HK-2 (cell line): ENCODE results near the gene CHD9.
"Not testable (repeated sequence)": the region's sequence is repeated elsewhere in the genome, so short reads cannot be mapped to it uniquely, and the experiment has no call there.

Source experiments
- DNase-seq: peaks from one replicate; pipeline ENCODE4 v3.0.0-alpha.2; 2018; ENCODE audit not compliant: unreplicated experiment

Gene CHD9

DNA sequence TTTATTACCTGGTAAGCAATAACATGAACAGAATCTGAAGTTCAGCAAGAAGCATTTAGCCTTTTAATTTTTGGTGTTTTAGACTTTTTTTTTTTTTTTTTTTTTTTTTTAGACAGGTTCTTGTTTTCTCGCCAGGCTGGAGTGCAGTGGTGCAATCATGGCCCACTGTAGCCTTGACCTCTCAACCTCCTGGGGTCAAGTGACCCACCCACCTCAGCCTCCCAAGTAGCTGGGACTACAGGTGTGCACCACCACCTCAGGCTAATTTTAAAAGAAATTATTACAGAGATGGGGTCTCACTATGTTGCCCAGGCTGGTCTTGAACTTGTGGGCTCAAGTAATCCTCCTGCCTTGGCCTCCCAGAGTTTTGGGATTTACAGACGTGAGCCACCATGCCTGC is 206.5 kb downstream of the CHD9 start:
- no peak for DNase-seq

DNA sequence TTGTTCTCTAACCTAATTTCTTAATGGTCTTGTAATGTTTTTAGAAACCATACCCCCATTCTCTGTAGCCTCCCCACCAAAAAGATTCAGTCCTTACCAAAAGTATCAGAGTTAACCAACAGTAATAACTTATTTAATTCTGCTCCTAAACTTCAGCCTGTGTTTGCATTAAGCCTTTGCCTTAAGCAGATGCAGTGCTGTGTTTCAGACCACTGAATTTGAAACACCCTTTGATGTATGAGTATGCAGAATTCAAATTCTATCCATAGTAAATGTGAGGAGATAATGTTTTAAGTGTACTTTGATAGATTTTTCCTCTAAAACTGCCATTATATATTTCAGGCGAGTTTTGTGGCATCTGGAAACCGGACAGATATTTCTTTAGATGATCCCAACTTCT is 207.9 kb downstream of the CHD9 start:
- DNase-seq, result no peak

DNA sequence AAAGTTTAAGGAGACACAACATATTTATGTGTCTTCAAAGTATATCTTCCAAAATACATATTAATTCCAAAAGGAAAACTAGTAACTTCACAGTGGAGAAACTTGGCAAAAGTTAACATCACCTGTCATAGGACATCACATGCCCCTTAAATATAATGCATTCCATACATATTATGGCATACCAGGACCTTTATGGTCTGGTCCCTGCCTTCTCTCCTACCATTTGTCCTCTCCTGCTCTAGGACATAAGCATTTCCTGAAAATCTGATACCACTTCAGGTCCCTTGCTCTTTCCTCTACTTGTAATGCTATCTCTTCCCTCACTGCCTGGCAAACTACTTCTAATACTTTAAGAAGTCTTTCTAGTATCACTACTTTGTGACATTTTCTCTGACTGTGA is 211.4 kb downstream of the CHD9 start:
- DNase-seq, result no peak

DNA sequence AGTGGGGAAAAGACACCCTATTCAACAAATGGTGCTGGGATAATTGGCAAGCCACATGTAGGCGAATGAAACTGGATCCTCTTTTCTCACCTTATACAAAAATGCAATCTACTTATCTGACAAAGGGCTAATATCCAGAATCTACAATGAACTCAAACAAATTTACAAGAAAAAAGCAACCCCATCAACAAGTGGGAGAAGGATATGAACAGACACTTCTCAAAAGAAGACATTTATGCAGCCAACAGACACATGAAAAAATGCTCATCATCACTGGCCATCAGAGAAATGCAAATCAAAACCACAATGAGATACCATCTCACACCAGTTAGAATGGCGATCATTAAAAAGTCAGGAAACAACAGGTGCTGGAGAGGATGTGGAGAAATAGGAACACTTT is 223.7 kb downstream of the CHD9 start:
- not testable (repeated sequence) for DNase-seq

DNA sequence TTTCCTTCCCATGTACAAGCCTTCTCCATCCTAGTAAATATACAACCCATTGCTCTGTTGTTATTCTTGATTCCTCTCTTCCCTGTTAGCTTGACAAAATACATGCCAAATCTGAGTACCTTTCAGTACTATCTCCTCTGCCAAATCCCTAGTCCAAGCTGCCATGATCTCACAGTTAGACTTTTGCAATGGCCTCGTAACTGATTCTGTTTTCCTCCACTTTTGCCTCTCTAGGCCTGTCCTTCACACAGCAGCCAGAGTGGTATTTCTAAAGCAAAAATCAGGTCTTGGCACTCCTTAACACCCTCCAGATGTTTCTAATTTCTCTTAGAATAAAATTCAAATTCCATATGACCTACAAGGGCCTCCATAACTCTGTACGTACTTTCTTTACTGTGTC is 226.5 kb downstream of the CHD9 start:
- DNase-seq, result no peak

DNA sequence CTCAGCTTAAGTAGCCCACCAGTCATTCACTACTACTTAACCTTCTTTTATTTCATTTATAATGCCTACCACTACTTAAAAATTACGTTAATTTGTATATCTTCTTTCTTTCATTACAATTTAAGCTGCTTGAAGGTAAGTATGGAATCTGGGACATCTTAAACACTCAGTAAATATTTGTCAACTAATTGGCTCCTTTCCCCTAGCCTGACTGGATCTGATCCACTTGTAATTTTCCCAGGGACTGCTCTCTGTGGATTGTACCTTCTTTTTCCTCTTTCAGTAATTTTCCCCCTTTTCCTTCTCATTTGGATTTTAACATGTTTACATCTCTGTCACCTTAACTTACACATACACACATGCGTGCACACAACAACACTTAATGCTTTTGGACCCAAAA is 227.1 kb downstream of the CHD9 start:
- no peak for DNase-seq

DNA sequence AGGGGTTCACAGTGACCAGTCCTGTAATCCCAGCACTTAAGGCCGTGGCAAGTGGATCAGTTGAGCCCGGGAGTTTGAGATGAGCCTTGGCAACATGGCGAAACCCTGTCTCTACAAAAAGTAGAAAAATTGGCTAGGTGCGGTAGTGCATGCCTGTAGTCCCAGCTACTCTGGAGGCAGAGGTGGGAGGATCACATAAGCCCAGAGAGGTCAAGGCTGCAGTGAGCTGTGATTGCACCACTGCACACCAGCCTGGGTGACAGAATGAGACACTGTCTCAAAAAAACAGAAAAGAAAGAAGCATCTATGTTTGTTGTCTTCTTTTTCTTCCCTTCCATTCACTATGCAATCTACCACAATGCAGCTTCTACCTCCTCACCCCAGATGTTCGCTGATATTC is 227.5 kb downstream of the CHD9 start:
- DNase-seq, result no peak

DNA sequence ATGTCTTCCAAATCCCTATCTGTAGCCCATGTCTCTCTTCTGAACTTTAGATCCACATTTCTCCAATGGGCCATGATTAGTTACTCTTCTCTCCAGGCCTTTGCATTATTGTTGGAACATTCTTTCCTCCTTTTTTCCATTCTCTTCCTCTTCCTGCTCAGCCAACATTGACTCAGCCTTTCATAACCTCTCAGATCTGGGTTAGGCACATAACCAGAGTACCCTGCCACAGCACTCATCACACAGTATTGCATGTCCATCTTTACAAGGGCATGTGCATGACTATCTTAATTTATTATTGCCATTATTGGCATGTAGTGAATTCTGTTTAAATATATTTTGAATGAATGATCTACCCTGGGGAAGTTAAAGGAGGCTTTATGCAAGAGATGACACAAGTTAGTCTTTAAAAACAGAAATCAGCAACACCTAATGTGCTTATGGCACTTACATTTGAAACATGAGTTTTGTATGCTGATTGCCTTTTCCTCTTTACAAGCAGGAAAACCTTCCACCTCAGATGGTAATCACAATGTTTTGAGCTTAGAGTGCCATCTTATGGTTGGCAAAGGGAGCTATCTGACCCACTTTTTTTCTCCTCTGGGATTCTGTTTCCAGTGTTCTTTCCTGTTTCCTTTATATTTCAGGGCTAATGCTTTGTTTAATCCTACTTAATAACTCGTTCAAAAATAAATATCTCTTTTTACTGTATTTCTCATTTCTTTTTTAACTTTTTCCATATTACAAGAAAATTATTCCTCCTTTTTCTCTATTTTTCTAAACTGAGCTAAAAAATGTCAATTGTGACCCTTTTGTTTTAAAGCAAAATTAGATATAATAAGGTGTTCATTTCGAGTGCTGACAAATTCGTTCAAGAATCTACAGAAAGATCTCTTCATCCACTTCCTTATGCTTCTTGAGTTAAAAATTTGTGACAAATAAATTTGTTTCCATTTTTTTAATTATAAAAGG is 228.5 kb downstream of the CHD9 start:
- DNase-seq, result no peak

DNA sequence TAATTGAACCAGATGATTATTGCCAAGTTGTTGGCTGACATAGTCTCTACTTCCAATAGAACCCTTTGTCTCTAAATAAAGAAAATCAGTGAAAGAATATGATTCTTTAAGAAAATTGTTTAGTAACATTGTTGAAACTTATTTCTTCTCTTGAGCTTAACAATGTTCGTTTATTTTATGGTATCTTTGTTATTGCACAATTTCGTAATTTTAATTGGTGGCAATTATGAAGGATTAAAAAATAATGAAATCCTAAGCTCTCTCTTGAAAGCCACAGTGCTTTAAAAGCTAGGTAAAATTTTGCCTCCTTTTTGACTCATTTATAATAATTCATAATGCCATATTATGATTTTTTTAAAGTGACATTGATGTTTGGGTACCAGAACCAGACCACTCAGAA is 230.4 kb downstream of the CHD9 start:
- DNase-seq, result no peak

DNA sequence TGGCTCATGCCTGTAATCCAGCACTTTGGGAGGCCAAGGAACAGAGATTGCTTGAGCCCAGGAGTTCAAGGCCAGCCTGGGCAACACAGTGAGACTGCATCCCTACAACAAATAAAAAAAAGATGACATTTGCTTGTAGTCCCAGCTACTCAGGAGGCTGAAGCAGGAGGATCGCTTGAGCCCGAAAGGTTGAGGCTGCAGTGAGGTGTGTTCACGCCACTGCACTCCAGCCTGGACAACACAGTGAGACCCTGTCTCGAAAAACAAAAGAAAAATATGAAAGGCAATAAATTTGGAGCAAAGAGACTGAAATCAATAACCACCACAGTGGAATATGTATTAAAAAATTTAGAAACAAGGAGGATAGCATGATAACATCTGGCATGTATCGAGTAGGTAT is 235.7 kb downstream of the CHD9 start:
- DNase-seq, result no peak

DNA sequence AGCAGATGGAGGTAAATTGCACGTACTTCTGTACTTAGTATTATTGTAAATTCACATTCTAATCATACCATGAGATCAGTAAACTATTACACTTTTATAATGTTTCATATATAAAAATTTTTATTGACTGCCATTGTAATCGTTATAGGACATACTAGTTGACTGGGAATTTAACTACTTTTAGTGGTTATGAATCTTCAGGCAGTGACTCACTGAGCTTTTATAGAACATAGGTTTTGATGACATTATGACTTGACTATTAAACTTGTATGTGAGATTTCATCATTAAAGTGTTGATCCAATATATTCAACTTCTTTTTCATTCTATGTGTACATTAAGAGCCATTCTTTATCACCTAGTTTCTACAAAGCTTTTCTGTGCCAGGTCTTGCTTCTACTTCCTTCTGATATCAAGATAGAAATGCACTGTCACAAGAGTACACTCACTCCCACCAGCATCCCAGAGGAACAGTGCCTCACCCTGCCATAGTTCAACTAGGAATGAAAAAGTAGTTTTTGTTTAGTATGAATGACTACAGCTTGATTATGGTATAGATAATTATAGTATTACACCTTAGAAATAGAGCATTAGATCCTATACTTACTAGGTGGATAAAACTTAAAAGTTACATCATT is 237.1 kb downstream of the CHD9 start:
- no peak for DNase-seq

DNA sequence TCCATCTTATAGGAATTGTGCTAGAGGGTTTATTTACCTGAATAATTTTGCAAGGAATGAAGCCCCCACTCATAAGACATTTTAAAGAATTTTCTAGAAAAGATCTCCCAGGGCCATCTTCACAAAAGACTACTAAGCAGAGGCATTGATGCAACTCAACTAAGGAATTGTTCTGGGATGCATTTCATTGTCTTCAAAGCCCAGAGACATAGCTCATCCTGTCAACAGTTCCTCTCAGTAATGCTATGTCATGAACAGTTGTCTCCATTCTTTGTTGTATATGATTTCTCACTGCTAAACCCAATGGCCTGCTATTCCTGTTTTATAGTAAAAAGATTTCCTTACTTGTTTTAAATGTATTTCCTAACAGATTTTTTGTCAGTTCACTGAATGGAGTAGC is 242.7 kb downstream of the CHD9 start:
- DNase-seq, result no peak

DNA sequence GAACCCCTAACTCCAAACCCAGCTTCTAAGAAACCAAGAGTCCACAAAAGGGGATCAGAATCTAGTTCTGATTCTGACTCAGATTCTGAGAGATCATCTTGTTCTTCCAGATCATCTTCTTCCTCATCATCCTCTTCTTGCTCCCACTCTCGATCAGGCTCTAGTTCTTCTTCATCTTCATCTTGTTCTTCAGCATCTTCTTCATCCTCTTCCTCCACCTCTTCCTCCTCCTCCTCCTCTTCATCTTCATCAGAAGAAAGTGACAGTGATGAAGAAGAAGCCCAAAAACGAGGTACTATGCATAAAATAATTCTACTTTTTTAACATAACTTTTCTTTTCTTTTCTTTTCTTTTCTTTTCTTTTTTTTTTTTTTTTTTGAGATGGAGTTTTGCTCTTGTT is 249.5 kb downstream of the CHD9 start:
- DNase-seq, result no peak

DNA sequence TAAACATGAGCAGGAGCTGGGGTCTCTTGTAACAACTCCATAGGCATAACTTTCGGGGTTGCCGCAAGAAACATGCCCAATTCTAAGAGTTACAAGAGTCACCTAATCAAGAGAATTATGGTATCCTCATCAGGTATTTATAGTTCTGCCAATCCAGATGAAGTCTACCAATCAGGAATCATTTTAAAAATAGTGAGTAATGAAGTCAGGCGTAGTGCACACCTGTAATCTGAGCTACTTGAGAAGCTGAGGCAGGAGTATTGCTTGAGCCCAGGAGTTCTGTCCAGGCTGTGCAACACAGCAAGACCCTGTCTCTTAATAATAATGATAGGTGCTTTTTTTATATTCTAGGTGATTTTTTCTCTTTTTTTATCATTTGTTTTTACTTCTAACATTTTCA is 251.0 kb downstream of the CHD9 start:
- DNase-seq, result no peak

DNA sequence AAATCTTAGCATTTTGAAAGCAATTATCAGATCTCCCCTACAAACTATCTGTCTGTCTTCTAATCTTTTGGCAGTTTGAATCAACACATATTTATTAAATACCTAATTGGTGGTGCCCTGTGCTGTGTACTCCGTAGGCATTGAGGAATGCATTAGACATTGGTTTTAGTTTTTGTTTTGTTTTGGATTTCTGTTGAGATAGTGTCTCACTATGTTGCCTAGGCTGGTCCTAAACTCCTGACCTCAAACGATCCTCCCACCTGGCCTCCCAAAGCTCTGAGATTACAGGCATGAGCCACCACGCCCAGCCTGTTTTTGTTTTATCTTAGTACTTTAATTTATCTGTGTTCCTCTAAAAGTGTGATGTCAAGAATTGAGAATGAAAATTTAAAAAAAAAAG is 254.7 kb downstream of the CHD9 start:
- no peak for DNase-seq

DNA sequence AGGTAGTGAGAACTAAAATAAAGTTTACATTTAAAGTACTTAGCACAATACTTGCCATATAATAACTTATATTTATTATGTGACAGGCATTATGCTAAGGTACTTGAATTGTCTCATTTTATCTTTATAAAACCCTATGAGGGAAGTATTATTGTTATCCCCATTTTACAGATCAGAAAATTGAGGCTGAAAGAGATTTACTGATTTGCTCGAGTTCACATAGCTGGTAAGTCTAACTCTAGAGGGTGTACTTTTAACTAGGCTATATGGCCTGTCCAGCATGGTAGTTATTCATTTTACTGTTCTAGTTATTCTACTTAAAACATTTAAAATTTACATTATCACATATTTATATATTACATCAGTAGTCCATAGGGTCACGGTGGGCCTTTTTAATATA is 266.2 kb downstream of the CHD9 start:
- no peak for DNase-seq

DNA sequence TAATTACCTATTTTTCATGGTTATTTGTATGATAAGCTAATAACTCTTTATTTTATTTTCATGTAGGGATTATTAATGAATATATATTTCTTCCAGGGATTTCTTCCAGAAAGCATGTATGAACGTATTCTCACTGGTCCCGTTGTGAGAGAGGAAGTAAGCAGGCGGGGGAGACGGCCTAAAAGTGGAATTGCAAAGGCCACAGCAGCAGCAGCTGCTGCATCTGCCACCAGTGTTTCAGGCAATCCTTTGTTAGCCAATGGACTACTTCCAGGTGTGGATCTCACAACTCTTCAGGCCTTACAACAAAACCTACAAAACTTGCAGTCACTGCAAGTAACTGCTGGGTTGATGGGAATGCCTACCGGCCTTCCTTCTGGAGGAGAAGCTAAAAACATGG is 269.1 kb downstream of the CHD9 start:
- DNase-seq, result no peak

DNA sequence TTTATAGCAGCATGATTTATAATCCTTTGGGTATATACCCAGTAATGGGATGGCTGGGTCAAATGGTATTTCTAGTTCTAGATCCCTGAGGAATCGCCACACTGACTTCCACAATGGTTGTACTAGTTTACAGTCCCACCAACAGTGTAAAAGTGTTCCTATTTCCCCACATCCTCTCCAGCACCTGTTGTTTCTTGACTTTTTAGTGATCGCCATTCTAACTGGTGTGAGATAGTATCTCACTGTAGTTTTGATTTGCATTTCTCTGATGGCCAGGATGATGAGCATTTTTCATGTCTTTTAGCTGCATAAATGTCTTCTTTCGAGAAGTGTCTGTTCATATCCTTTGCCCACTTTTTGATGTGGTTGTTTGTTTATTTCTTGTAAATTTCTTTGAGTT is 276.2 kb downstream of the CHD9 start:
- not testable (repeated sequence) for DNase-seq

DNA sequence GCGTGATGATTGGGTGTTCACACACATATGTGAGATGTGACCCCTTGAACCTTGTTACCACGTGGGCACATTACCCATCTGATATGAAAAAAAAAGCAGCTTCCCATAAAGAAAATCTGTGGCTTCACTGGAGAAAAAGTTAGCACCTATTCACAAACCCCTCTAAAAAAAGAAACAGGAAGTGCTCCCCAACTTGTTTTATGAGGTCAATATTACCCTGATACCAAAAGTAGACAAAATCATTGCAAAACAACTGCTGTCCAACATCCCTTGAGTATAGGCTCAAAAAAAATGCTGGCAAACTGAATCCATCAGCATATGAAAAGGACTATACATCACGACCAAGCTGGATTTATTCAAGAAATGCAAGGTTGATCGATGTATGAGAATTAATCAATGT is 279.8 kb downstream of the CHD9 start:
- DNase-seq, result no peak

DNA sequence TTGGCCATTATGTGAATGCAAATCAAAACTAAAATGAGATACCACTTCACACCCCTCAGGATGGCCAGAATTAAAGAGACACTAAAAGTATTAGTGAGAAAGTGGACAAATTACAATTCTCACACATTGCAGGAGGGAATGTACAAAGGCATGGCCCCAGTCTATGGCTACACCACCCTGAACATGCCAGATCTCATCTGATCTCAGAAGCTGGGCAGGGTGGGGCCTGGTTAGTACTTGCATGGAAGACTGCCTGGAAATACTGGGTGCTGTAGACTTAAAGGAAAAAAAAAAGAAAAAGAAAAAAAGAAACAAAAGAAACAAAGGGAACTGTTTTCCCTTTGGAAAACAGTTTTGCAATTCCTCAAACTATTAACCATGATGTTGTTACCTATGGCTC is 282.5 kb downstream of the CHD9 start:
- no peak for DNase-seq

DNA sequence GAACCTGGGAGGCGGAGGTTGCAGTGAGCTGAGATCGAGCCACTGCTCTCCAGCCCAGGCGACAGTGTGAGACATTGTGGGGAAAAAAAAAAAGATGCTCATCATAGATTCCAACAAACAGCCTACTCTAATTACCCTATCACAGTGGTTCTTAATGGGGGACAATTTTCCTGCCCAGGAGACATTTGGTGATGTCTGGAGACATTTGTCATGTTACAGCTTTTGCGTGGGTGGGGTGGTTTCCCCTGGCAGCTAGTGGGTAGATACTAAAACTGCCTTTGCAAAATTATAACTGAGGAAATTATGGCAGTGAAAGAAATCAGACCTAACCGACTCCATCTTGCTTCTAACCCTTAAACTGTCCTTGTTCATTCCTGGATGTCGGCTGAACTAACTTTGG is 287.0 kb downstream of the CHD9 start:
- DNase-seq, result no peak

DNA sequence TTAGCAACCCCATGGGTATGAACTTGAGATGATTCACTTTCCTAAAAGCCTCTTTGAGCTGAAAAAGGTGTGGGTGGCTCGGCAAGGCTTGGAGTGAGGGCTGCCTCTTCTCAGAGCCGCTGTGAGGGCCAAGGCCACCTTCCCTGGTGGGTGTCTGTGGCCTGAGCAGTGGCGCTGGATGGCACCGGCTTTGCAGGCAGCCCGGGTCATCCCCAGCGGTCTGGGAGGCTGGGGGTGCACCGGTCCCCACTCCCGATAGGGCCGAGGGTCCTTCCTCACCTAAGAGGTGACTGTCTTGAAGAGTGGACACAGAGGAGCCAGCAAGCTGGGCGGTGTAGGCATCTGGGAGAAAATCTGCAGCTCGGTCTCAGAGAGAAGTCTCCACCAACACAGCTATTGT is 300.3 kb downstream of the CHD9 start:
- no peak for DNase-seq

DNA sequence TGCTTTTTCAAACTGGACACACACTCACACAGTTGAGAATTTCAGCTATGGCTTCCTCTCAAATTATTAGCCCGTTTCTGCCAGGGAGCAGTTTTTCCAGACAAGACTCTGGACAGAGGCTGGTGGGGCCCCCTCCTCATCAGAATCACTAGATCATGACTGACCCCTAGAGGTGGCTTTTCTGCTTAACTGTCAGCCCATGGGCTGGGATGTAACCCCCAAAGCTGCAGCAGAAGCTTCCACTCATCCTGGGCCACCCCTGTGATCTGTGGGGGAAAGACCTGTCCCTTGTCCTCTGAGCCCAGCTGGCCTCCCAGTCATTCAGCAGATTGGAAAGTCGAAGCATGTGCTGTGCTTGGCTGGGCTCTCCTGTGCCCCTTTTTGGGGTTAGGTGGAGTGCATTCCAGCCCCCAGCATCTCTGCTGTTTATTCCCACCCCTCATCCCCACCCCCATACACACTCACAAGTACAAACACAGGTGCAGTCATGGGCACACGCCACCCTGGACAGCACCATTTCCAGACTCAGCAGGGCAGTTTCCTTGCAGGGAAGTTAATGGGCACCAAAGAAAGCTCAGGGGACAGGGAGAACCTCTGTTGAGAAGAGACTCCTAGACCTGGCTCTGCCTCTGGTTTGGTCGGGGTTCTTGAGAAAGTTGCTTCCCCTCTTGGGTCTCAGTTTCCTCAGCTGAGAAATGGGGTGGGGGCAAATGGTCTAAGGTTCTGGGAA is 301.9 kb downstream of the CHD9 start:
- no peak for DNase-seq
